HG03571 (cell line): ENCODE data around the gene RHOBTB1.
"Not testable (repeated sequence)": the region's sequence is repeated elsewhere in the genome, so short reads cannot be mapped to it uniquely, and the experiment has no call there.

Source experiments
- ATAC-seq: cut with Tn5 transposase; IDR thresholded peaks from one replicate; pipeline ENCODE4 v1.9.1; 2021; ENCODE audit not compliant: unreplicated experiment

The RHOBTB1 gene

GRCh38 chr10:60944058-60944909 is at the start of gene RHOBTB1:
TSS of gene RHOBTB1 (minus strand) at chr10:60944185. CDS start at chr10:60911542, 32,643 bp downstream.
- ATAC-seq, result no peak

GRCh38 chr10:60992636-60993035 is 48.7 kb upstream of the RHOBTB1 start:
- ATAC-seq, result no peak

DNA sequence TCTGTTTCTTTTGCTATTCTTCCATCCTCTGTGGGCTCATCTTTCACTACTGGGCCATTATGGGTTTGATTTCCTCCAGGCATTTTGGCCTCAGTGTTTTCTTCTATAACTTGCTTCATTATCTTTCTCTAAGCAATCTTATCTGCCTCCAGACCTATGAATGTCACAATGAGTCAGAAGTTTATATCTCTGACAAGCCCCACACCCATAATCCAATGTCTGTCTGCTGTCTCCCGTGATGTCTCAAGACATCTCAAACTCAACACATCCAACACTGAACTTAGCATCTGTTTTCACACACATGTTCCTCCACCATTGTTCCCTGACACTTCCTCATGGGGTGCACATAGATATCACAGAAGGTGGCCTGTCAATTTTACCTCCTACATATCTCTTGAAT is 46.7 kb upstream of the RHOBTB1 start:
- no peak for ATAC-seq

DNA sequence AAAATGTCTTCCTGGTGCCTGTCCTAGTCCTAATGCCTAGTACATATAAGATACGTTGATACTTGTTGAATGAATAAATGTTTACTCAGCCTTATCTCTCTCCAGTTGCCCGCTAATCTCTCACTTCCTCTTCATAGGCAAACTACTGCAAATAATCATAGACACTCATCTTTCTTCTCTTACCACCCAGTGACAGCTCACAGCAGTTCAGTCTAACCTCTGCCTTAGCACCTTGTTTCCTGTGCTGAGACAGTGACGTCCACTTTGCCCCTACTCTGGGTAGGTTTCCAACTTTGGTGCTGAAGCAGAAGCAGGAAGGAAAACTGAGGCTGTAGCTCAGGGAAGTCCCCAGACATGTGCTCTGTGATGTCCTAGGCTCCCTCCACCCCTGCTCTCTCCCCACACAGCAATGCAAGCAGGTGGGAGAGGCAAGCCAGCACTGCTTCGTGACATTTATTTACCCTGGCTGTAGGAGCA is 45.5 kb upstream of the RHOBTB1 start:
- ATAC-seq, result no peak

- no peak for ATAC-seq
Measured at GRCh38 chr10:60986791-60987190, 42.8 kb upstream of the RHOBTB1 start.

DNA sequence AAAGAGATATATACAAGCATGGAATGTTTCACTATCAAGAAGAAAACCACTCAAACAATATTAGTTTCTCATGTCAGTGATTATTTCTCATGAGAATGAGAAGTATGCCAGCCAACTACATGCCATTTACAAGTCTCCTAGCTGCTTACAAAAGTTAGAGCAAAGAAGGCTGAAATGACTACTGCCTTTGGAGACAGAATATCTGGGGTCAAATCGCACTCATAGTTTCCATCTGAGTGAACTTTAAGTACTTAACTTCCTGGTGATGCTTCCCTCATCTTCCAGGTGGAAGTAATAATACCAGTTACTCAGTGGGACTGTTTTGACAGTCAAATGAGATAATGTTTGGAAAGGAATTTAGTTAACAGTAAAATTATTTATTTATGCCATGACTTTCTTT is 42.0 kb upstream of the RHOBTB1 start:
- no peak for ATAC-seq

DNA sequence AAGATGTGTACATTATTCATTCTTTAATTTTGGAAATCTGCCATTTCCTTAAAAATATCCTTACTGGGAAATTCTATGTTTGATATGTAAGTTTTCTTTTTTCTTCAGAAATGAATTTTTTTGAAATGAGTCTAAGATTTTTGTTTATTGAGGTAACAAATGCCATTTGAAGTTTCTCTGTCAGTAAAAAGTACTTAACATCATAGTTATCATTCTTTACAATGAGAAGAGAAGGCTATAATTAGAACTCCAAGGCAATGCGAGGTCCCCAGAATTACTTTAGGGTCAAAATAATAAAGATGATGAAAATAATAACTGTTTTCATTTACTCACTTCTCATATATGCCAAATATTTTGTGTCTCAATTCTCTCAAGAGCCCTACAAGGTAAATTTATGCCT is 37.0 kb upstream of the RHOBTB1 start:
- no peak for ATAC-seq

DNA sequence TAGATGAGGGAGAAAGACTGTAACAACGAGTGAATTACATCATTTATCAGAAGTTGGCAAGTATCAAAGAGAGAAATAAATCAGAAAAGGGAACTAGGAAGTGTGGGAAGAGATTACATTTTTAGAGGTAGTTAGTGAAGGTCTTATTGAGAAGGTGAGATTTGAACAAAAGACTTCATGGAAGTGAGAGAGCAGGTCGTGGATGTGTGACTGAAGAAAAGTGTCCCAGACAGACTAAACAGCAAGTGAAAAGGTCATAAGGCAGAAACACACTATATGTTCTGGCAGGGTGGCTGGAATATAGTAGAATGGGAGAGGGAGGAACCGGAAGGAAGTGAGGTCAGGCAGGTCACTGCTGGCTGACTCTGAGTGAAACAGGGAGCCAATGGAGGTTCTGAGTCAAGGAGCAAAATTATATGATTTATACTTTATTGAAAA is 35.7 kb upstream of the RHOBTB1 start:
- no peak for ATAC-seq

DNA sequence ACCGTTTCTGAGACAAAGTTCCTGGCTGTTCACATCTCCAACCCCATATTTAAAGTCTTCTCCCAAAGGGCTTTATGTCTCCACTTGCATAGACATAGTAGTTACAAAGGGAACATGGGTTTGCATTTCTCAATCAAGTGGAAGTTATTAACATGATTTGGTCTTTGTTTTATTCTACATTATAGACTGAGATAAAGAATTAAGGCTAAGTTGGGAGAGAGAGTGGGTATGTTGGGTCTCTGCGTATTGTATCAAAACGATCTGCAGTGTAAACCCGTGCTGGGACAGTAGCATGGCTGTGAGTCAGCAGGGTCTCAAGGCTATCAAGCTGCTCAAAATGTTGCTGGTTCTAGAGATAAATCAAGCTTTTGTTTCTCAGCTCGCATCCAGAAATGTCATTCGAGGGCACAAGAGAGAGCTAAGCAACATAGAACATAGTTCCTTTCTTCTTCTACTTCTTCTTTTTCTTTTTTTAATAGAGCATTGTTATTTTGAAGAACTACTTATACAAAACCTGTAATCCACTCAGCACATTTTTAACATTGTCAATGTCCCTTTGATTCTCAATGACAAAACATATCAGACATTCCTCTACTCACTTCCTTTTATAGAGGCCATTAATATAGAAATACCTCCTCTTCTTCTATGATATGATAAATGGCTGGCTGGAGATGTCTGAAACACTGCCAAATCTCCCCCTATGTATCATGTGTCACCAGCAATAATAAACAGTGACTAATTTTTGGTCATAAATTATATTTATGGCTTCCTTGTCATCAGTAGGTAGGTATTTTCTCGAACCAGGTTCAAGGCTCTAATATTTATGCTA is 34.5 kb upstream of the RHOBTB1 start:
- no peak for ATAC-seq

DNA sequence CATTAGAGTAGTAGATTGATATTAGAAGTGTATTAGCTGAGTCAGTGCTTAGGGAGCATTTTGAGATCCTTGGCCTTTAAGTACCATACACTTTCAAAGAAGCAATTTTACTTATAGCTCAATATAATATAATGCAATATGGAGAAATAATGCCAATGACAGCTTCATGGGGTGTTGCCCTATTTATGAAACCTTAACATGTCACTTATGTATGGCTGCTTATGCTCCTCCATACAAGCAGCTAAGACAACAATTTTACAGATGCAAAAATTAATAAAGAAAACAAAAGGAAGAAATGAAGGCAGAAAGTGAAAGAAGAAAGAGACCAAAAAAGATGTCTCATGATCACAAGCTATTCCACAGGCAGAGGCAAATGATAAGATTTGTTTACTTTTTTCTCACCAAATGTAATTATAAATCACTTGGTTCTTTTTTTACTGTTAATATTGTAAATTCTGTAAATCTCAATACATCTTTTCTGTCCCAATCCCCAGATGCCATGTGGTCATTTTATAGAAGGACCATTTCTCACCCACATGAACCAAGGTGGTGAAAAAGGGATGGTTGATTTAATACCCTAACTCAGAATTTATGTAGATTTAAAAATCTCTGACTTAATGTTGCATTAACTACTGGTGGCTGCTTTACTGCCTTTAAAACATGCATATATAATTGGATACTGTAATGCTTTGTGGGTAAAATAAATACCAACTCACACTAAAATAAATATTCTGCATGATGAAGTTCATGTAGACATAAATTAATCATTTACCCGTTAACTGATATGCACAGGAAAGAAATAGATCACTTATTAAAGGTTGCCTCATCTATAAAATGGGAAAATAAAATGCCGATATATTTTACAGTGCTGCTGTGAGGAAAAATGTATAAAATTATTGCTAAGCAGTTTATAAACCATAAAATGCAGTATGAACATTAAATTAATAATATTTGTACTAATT is 33.5 kb upstream of the RHOBTB1 start:
- ATAC-seq, result no peak

- no peak for ATAC-seq
Measured at GRCh38 chr10:60976687-60977086, 32.7 kb upstream of the RHOBTB1 start.

DNA sequence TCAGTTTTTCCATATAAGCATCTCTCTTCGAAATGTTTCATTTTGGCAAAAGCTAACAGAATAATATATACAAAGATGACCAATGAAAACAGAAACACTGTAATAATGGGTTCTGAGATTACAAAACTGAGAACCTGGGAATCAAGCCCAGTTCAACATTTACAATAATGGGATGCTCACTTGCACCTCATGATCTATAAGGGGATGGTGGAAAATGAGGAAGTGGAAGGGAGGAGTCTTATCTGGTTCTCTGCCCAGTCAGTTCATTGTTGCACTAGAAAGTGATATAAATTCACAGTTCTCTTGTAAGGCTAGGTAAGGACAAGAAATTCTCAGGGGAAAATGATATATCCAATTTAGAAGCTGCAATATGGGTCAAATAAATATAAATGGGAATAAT is 31.7 kb upstream of the RHOBTB1 start:
- no peak for ATAC-seq

GRCh38 chr10:60974463-60975149 is 30.6 kb upstream of the RHOBTB1 start:
- no peak for ATAC-seq

- no peak for ATAC-seq
Measured at GRCh38 chr10:60973086-60973485, 29.1 kb upstream of the RHOBTB1 start.

GRCh38 chr10:60972181-60972580 is 28.2 kb upstream of the RHOBTB1 start:
- not testable (repeated sequence) for ATAC-seq

- ATAC-seq, result no peak
Measured at GRCh38 chr10:60970526-60970925, 26.5 kb upstream of the RHOBTB1 start.

GRCh38 chr10:60968504-60968903 is 24.5 kb upstream of the RHOBTB1 start:
- ATAC-seq, result no peak

GRCh38 chr10:60967854-60968484 is 24.0 kb upstream of the RHOBTB1 start:
- ATAC-seq, result no peak

DNA sequence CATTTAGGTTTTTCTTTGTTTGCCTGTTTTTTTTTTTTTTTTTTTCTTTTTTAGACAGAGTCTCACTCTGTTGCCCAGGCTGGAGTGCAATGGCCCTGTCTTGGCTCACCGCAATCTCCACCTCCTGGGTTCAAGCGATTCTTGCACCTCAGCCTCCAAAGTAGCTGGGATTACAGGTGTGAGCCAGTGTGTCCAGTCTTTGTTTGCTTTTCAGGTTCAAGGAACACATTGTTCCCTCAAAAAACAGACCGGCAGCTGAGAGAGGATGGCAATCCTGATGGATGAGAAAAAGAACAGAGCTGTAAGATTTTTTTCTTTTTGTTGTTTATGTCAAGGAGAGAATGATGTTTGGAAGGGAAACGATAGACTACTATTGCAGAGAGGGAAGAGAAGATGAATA is 23.3 kb upstream of the RHOBTB1 start:
- no peak for ATAC-seq

DNA sequence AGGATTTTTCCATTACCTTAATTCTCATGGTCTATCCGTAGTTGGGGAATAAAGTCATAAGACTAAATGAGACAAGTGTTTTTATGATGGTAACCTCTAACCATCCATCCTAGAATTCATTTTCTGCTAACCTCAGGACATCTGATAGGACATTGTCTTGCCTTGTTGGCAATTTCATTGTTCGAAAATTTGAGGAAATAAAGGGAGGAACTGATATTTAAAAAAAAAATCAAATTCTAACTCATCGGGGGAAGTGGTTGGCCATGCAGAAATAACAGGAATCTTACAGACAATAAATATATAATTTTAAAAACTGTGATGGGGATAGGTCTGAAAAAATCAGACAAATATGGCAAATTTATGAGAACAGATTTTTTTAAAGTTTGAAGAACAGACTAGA is 21.7 kb upstream of the RHOBTB1 start:
- no peak for ATAC-seq
